AML-193 (cell line): ENCODE data around the gene RPS19.
"Not testable (repeated sequence)": the region's sequence is repeated elsewhere in the genome, so short reads cannot be mapped to it uniquely, and the experiment has no call there.

Experiments
- DNase-seq, 2 experiments: peaks; one replicate each; lab custom pipeline; 2025; lab: John Stamatoyannopoulos, UW

RPS19 gene

DNA sequence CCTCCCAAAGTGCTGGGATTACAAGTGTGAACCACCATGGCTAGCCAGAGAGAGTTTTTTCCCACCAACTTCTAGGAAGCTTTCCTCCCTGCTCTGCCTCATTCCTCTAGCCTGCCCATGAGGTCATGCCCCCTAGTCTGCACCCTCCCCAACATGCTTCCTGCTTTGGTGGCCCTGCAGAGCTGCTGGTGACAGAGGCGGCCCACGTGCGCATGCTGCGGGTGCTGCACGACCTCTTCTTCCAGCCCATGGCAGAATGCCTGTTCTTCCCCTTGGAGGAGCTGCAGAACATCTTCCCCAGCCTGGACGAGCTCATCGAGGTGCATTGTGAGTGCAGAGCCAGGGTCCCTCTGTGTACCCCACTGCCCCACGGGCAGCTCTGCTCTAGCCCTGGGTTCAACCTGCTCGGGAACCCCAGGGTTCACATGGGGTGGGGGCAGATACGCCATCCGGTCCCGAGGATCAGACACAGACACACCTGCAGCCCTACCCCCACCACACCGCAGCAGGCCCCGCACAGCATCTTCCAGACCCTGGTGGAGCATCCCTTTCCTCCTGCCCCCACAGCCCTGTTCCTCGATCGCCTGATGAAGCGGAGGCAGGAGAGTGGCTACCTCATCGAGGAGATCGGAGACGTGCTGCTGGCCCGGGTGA is 41.8 kb downstream of the RPS19 start:
- no peak for DNase-seq

DNA sequence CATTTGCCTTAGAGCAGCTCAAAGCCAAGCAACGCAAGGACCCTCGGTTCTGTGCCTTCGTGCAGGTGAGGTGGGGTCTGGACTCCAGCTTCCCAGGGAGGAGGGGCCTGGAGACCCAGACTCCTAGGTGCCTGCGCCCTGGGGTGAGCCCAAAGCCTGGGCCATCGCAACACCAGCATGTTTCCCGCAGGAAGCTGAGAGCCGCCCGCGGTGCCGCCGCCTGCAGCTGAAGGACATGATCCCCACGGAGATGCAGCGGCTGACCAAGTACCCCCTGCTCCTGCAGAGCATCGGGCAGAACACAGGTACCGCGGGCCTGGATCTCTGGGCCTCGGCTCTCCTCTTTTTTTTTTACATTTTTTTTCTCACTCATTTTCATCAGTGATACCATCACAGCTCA is 42.5 kb downstream of the RPS19 start:
- DNase-seq, result no peak

DNA sequence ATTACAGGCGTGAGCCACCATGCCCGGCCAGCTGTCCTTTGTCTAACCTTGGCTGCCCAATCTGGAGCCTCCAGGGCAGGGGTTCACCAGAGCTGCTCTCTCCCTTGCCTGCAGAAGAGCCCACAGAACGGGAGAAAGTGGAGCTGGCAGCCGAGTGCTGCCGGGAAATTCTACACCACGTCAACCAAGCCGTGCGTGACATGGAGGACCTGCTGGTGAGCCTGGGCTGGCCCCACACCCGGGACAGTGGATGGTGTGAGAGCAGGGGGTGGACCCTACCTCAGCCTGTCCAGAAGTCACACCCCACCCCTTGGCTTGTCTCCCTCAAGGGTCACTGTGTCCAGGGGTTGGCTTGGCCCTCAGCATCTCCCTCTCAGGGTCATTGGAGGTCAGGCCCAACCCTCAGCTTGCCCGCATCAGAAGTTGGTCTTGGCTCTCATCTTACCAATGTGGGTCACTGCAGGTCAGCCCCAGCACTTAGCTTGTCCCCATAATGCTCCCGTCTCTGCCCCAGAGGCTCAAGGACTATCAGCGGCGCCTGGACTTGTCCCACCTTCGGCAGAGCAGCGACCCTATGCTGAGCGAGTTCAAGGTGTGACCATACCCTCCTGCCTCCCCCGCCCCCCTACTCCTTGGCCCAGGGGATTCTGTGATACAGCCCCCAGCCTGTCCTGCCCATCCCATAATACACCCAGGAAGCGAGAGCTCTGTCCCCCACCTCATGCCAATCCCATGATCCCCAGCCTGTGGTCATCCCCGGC is 43.3 kb downstream of the RPS19 start:
- DNase-seq, result no peak

DNA sequence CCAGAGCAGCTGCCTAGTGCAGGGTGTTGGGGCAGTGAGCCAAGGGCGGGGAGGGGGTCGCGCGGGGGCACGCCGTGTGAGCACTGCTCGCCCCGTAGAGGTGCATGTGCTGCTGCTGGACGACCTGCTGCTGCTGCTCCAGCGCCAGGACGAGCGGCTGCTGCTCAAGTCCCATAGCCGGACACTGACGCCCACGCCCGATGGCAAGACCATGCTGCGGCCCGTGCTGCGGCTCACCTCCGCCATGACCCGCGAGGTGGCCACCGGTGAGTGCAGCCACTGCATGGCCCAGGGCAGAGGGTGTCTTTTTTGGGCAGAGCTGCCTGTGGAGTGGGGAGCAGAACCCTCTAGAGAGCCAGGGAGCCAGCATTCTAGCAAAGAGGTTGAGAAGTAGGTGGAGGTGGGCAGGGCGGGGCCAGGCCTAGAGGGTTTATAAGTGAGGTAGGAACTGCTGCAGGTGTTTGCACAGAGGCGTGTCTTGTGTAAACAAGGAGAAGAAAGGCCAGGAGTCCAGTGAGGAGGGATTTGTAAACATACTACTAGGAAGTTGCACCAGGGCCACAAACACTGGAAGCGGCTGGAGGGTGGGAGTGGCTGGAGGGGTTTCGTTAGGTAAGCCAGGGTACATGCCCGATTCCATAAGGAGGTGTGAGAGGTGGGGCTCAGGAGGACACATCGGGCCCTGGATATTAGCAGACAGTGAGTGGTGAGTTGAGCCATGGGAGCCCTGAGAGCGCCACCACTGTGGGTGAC is 44.2 kb downstream of the RPS19 start:
- no peak for DNase-seq

DNA sequence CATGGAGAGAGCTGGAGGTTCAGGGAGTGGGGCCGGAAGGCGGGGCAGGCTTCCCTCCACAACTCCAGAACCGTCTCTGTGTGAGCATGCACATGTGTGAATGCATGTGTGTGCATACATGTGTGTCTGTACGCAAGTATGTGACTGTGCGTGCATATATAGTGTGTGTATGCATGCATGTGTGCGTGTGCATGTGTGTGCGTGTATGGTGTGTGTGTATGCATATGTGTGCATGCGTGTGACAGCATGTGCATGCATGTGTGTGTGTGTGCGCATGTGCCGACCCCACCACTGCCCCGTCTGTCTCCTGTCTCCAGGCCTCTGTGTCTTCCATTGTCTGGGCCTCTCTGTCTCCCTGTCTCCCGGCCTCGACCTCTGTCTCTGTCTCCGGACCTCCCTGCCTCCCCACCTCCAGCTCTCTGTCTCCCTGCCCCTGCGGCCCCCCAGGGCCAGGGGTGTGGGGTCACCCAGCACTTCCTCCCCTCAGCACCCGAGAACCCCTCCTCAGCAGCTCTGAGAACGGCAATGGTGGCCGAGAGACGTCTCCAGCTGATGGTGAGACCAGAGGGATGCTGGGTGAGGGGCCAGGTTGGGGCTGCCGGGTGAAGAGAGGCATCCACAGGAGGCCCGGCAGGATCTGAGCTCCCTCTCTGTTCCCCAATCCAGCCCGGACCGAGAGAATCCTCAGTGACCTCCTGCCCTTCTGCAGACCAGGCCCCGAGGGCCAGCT is 45.4 kb downstream of the RPS19 start:
- no peak for DNase-seq

DNA sequence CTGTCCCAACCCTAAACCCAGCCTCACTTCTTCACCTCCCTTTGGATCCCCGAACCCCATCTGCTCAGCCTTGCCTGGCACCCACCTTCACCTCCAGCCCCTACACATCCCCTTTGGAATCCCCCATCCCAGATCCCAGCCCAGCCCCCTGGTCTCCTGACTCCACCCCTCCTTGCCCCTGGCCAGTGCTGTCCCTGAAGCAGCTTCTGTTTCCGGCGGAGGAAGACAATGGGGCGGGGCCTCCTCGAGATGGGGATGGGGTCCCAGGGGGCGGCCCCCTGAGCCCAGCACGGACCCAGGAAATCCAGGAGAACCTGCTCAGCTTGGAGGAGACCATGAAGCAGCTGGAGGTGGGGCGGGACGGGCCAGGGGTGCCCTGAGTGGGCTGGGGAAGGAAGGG is 46.2 kb downstream of the RPS19 start:
- no peak for DNase-seq

DNA sequence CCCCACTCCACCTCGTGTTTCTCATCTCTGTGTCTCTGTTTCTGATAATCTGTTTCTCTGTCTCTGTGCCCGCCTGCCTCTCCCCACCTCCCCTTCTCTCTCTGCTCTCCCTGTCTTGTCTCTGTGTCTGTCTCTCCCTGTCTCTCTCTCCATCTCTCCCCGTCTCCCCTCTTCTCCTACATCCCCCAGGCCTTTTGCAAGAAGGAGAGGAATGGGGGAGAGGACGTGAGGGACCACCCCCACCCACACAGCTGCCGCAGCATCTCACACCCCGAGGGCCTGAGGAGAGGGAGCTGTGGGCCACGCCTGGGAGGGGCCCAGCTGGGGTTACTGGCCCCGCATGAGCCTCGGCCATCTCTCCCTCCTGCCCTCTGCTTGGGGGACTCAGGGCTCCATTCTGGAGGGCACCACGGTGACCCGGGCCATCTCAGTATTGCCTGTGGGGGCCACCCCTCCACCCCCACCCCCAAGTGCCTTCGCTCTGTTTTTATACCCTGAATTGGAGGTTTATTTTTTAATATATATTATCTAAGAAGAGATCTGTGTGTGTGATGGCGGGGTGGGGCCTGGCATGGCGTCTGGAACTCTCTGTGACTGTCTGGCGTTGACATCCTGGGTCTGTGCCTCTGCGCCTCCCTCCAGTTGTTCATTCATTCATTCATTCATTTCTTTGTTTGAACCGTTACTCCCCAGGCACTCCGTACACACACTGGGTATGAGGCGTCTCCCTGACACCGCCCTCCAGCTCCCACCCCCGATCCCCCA is 47.0 kb downstream of the RPS19 start:
- DNase-seq, result no peak

DNA sequence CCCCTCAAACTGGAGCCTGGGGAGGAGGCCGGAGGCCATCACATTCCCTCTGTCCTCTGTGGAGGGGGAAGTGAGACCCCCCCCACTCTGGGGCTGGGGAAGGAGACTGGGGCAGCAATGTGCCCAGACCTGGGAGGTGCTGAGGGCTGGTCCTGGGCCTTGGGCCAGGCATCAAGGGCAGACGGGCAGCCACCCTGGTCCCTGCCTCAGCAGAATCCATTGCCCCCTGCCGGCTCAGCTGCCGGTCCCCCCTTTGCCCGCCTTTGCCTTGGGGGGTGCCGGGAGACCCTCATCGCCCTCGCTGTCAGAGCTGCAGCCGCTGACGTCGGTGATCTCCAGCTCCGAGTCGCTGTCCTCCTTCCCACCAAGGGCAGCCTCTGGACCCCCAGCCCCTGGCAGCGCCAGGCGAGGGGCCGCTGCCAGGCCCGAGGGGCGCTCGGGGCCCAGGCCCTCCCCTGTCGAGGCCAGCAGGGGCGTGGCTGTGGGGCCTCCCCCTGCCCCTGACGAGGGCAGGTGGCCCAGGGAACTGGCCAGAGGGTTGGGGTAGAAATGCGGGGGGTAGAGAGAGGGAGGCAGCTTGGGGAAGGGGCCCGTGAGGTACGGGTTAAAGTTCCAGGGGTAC is 48.0 kb downstream of the RPS19 start:
- no peak for DNase-seq

DNA sequence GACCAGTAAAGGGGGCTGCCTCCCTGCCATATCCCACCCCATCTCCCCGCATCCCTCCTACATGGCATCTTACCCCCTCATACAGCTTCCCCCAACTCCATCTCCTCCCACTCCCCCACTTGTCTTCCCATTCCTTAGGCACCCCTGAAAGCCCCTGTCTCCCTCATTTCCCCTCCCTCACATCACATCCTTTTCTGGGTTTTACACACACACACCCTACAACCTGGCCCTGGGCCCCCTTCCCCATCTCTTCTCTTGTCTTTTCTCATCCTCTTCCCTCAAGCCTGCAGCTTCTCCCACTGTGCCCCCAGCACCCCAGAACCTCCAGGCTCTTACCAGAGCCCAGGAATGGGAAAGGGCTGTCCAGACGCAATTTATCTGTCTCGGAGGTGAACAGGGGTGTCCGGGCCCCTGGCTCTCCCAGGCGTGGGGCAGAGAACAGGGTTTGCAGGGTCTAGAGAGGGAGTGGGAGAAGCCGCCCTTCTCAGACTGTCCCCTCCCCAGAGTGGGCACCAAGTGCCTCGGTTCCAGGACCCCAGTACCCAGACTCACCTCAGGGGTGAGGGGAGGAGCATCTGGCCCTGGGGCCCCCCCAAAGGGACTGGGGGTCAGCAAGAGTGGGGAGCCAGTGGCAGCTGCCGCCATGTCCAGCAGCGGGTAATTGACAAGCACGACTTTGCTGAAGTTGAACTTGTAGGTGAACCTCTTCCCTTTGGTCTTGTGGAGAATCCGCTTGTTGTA is 48.8 kb downstream of the RPS19 start:
- no peak for DNase-seq

DNA sequence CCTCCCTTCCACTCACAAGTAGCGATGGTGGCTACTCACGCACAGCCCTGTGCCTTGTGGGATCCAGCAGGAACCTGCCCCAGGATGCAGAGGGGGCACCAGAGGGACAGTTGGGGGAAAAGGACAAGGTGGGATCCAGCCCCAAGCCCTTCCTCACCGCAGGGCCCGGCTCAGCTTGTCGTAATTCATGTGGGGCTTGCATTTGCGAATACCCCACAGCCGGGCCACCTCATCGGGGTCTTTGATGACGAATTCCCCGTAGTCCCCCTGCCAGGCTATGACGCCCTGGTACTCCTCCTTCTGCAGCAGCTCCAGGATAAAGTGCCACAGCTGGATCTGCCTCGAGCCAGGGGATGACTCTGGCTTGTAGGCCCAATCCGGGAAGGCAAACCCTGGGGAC is 49.7 kb downstream of the RPS19 start:
- DNase-seq, result no peak

DNA sequence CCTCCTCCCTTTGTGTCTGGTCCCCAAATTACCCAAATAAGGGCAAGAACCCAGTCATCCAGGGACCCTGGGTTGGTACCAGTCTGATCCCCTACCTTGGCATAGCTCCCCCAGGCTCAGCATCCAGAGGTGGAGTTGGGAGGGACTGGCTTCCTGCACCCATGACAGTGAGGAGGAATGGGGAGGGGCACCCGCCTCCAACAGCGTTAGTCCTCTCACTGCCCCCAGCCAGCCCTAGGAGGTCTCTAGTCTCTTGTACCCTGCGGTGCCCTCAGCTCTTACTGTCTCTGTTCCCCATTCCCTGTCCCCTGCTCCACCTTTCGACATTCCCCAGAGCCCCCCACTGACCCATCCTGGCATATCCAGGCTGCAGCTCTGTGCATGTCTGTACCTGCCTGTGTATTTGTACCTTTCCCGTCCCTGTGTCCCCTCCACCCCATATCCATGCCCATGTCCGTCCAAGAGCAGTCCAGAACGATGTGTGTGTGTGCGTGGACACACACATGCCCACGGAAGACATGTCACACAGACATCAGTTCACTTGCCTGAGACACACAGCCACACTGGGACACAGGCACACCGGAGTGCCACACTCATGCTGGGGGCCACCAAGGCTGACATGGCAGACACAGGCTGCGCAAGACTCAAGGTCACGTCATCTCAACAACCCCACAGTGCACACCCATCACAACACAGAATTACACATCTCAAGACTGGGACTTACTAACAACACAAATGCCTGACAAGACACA is 50.4 kb downstream of the RPS19 start:
- DNase-seq, result no peak

DNA sequence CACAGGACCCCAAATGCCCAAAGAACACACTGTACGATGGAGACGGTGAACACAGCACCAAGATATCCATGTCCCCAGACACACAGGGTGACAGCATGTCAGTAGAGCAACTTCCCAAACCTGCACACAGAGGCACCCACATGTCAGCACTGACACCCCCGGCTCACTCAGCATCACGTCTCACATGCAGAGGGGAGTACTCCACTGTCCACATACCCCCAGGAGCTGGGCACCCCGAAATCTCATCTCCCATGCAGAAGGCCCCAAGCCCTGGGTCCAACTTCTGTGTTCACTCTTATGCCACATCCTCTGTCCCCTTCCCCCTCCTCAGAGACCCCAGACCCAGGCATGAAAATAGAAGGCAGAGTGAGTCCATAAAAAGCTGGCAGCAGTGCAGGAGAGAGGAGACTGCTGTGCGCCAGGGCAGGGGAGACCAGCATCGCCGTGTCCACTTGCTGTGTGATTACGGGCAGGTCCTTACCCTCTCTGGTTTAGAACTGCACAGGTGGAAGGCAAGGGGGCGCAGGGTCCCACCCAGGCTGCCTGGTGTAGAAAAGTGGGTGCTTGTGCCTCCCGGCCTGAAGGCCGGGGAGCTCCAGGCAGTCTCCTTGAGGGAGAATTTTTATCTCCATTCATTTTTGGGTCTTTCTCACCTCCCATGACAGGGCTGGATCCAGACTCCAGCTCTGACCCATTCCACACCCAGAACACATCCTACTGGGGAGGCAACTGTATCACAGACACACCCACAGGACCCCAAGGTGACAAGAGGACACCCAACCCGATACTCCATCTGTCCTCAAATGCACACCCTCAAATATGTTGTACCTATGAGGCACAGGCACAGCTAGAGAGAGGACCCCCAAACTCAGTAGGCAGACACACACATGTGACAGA is 51.2 kb downstream of the RPS19 start:
- DNase-seq, result no peak

DNA sequence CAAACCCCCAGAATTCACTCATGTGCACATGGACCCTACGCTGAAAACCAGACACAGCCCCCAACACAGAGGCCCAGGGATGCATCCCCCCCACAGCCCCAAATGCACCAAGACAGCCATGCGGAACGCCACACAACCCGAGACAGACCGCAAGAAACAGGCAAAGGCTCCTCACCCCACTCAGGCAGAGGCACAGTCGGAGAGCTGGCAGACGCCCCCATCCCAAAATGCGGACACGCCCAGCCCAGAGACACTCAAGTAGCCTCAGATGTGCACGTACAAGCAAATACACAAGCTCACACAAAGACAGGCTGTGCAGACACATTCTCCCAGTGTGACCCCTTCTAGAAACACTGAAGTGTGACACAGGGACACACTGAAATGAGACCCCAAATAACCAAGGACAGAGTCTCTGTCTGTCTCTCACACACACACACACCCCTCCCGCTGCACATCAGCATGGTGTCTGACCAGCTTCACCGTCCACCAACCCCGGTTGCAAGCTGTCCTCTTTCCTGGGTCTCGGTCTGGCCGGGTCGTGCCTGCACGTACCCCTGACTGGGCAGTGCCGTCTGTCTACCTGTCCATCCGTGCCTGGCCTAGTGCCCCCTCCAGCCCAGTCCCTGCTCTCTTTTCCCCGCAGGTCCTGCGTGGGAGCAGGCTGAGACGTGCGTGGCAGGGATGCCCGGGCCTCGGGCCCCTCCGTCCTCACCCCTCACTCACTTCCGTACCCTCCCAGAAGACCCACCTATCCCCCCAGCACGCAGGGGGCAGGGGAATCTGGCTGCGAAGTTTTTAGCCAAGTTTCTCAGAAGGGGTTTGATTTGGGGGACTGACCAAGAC is 52.1 kb downstream of the RPS19 start:
- no peak for DNase-seq

DNA sequence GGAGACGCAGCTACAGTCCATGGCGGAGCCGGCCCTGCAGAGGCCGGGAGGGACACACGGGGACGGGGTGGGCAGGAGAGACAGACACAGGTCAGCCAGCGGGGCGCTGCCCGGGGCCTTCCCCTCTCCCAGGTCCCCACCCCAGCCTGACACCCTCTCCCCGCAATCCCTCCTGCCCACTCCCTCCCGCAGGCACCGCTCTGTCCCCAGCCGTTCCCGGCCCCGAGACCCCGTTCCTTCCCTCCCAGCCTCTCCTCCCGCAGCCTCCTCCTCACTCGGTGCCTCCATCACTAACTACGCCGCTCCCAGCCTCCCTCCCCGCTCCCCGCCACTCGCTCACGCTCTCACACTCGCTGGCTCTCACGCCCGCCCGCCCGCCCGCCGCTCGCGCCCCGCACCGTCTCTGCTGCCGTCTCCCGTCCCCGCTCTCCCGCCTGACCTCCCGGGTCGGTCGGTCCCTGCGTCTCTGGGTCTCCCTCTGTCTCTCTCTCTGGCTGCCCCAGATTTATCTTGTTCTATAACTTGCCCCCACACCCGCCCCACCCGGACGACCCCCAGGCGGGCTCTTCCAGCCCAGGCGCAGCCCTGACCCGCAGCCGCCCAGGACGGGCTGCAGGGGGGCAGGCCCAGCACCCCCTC is 53.0 kb downstream of the RPS19 start:
- DNase-seq, result no peak

DNA sequence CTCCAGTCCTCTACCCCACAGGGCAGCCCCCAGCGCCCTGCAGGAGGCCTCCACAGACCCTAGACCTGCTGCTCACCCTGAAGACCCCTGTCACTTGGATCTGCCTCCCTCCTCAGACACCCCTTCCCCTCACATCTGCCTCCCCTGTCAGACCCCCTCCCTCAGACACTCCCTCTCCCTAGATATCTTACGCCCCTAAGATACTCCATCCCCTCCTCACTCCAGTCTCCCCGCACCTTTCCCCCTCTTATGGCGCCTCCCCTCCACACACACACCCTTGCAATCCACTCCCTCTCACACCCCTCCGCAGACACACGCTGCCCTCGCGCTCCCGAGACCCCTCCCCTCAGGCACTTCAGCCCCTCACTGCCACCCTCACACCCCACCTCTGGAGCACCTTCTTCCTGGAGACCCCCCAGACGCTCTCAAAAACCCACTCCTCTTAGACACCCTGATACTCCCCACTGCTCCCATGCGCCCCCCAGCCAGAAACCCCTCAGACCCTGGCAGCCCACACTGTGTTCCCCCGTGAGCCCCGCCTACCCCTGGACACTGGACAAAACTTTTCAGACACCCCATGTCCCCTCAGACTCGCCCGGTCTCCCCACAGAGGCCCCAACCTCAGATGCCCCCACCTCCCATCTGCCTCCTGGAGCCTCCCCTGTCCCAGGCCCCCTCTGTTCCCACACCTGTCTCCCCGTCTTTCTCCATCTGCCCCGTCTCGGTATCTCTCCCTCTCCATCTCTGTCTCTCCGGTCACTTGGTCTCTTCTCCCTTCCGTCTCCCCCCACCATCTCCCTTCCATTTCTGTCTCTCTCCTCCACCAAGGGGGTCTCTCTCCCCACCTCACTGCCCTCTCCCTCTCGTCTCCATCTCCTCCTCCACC is 53.7 kb downstream of the RPS19 start:
- no peak for DNase-seq

DNA sequence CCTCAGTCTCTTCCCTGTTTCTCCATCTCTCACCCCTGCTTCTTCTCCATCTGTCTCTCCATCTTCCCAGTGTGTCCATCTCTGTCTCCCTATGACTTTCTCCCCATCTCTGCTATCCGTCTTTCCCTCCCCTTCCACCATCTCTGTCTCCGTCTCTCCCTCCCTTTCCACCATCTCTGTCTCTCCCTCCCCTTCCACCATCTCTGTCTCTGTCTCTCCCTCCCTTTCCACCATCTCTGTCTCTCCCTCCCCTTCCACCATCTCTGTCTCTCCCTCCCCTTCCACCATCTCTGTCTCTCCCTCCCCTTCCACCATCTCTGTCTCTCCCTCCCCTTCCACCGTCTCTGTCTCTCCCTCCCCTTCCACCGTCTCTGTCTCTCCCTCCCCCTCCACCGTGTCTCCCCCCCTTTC is 54.4 kb downstream of the RPS19 start:
- not testable (repeated sequence) for DNase-seq
